Measurements from ENCODE around the gene RAB14.

RAB14 gene

DNA sequence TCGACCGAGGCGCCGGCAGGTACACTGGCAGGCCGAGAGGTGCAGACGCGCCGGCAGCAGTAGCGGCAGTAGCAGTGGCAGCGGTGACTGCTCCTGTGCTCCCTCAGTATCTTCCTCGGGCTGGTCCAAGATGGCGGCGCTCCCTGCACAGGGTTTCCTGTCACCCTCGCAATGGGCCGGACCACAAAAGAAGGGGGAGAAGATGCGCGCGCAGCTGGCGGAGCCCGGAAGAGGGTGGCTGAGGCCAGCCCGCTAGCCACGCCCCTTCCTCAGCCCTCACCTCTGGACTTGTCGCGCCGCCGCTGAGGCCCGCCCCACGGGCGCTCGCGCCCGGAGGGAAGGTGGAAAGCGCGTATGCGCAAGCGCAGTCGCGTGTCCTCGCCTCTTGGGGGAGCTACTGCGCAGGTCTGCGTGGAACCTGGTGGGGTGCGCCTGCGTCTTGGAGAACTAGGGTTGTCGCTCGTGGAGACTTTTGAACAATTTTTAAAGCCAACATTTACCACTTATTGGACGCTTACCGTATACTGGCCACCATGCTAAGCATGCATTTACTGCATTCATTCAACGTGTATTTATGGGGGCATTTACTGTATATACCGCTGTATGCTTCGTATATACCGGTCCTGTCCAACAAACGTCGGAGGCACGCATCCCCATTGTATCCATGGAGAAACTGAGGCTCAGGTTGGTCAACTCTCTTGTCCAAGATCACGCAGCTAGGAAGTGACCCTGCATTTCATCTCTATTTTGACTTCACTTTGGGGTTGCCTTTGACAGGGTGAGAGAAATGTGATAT, at the start of gene RAB14:
Gene RAB14 (minus strand): TSS at position 132 of the 796 bp plus-strand sequence. CDS start 8,457 bp downstream, outside the sequence.
- peak; percentile 98 to 99 for DNase-seq

DNA sequence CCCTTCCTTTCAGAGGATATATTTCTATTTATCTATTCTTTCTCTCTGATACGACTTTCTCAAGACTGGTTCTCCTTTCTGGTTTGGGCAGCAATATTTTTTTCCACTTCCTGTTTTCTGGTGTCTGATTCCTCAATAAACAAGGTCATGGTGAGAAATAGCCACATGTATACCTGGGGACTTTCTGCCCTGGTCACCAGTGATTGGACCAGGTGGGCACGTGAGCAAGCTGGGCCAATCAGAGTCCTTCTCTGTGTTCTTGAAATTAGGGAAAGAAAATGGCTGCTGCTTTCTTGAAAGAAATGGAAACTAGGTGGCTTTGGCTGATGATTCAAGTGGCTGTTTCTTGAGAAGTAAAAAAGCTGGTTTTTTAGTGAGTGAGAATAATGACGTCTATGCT, 47.9 kb upstream of the RAB14 start:
- DNase-seq: no peak

- no peak for DNase-seq
Measured at GRCh38 chr9:121246821-121247561, 45.3 kb upstream of the RAB14 start.

DNA sequence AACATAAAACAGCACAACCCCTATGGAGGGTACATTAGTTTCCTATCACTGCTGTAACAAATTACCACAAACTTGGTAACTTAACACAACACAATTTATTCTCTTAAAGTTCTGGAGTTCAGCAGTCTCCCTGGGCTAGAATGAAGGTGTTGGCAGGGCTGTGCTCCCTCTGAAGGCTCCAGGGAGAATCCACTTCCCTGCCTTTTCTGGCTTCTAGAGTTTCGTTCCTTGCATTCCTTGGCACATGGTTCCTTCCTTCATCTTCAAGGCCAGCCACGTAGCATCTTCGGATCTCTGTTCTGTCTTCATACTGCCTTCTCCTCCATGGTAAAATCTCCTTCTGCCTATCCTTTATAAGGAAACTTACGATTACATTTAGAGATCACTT, 41.3 kb upstream of the RAB14 start:
- DNase-seq: no peak

- DNase-seq: no peak
Measured at GRCh38 chr9:121242219-121242958, 40.7 kb upstream of the RAB14 start.

- no peak for DNase-seq
Measured at GRCh38 chr9:121240472-121241135, 38.9 kb upstream of the RAB14 start.

DNA sequence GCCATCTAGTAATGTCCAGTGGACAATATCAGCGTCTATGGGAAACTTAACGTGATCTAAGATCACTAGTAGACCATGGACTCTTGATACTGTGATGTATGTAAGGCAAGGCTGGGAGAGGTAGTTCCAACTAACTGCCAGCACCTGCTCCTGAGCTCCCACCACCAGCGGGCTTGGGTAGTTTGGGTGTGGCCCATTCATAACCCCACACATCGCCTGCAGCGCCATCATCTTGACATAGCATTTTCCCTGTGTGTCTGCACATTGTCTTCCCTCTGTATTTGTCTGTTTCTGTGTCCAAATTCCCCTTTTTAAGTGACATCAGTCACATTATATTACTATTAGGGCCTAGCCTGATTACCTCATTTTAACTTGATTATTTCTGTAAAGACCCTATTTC, 38.2 kb upstream of the RAB14 start:
- DNase-seq: no peak

- DNase-seq: no peak
Measured at GRCh38 chr9:121239071-121239470, 37.4 kb upstream of the RAB14 start.

- peak; percentile 29 to 51 for DNase-seq
Measured at GRCh38 chr9:121237916-121238315, 36.2 kb upstream of the RAB14 start.

DNA sequence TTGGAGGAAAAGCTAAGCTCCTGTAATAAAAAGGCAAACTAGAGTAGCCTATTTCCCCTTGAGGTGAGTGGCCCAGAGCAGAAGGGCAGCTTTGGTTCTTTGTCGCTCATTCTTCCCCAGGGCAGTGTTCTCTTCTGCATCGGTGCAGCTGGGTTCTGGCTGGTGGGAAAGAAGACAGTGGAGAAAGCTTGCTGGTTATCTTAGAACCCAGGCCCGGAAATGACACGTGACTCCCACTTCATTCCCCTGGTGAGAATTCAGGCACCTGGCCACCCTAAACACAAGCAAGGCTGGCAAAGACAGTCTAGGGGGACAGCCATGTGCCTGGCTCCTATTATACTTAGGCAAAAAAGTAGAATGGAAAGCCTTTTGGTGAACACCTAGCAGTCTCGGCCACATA, 33.8 kb upstream of the RAB14 start:
- DNase-seq: no peak

DNA sequence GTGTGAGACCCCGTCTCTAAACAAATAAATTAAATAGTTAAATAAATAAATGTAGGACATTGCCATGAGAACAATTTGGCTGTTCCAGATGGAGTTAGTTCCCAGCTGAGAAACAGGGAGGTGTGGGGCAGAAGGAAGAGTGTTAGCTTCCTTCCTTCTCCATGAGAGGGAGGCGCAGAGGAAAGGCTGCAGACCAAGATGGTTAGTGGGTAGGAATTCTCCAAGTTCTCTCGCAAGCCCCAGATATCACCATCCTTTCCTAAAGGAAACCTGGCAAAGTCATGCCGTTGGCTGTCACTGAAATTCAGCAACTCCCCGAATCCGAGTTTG, 33.1 kb upstream of the RAB14 start:
- DNase-seq: no peak

GRCh38 chr9:121233906-121234831, 32.5 kb upstream of the RAB14 start:
- DNase-seq: no peak

DNA sequence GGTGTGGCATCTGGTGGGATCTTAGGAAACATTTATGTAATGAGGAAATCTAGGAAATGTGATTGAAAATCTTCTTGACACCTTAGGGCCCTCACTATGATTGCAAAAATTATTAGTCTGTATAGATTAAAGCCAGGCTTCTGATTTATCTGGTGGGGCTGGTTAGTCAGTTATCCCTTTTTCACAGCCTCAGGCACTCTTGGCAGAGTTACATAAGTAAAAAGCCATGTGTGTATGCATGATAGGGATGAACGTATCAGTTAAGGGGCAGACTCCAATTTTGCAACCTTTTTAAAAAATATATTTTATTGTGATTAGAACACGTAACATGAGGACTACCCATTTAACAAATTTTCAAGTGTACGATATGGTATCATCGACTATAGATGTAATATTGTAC, 30.6 kb upstream of the RAB14 start:
- DNase-seq: no peak

DNA sequence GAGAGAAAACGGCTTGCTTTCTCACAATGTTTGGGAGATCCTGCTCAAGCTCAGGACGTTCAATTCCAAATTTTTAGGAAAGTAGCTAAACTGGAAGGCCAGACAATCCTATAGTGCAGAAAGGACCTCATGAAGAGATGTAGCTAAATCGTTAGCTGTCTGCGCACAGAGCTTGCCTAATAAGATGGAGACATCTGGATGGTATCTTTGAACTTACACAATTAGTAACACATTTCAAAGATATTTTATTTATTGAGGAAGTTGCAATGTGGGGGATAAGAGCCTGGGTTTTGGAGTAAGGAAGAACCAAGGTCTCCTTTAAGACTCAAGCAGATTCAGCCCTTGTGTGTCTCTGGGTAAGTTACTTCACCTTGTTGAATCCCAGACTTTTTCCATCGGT, 28.6 kb upstream of the RAB14 start:
- no peak for DNase-seq

GRCh38 chr9:121227862-121228261, 26.2 kb upstream of the RAB14 start:
- DNase-seq: no peak

GRCh38 chr9:121226175-121226574, 24.5 kb upstream of the RAB14 start:
- DNase-seq: no peak

GRCh38 chr9:121225240-121225639, 23.6 kb upstream of the RAB14 start:
- DNase-seq: peak; percentile 24 to 56

- DNase-seq: peak; percentile 40 to 56
Measured at GRCh38 chr9:121222524-121223171, 21.0 kb upstream of the RAB14 start.

DNA sequence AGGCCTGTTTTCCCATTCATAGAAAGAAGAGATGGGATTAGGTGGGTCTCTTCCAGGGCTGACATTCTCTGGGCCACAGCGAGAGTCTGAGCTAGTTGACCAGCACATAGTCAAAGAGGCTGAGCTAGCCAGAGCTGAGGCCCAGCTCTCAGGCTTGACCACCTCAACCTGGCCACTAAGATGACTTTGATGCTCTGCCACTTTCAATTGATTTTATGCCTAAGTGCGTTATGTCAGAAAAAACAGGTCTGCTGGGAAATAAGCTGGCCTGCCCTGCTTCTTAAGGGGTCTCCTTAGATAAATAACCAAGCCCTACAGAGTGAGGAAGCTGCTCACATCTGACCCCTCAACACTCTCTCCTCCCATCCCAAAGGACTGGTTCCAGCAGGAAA, 20.0 kb upstream of the RAB14 start:
- DNase-seq: no peak

GRCh38 chr9:121220996-121221663, 19.5 kb upstream of the RAB14 start:
- no peak for DNase-seq

DNA sequence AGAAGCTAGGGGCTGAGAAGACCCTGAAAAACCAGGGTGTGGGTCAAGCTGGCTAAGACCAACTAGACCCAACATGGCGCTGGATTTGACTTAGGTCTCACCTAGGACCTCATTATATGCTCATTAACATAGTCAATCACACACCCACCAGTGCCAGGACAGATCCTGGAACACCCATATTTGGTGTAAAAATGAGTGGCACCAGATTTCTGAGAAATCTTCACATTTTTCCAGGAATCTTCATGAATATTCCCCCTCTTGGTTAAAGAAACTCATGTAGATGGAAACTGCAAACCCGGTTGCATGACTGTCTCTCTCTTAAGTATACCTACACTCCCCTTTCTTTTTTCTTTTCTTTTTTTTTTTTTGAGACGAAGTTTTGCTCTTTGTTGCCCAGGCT, 17.9 kb upstream of the RAB14 start:
- no peak for DNase-seq
